GM19455 (cell line): ENCODE data around the gene LBX2.

Experiments
- ATAC-seq: cut with Tn5 transposase; IDR thresholded peaks from one replicate; pipeline ENCODE4 v1.9.1; 2021; ENCODE audit not compliant: unreplicated experiment

LBX2 gene

GRCh38 chr2:74458132-74458937, 41.1 kb downstream of the LBX2 start, which contains the start of gene WBP1:
Gene WBP1, plus strand, starts transcription at chr2:74458438. Its CDS starts 165 bp downstream, at chr2:74458603.
- peak; percentile 79 for ATAC-seq

GRCh38 chr2:74457549-74458131, 41.8 kb downstream of the LBX2 start:
- peak; percentile 36 for ATAC-seq

- no peak for ATAC-seq
These were observed 42.3 kb downstream of the LBX2 start for GRCh38 chr2:74457129-74457548.

- ATAC-seq: peak; percentile 38
These were observed 44.5 kb downstream of the LBX2 start, which contains the start of gene INO80B for GRCh38 chr2:74454654-74455511. Gene INO80B, plus strand, starts transcription at chr2:74455087. Its CDS starts 30 bp downstream, at chr2:74455117.

DNA sequence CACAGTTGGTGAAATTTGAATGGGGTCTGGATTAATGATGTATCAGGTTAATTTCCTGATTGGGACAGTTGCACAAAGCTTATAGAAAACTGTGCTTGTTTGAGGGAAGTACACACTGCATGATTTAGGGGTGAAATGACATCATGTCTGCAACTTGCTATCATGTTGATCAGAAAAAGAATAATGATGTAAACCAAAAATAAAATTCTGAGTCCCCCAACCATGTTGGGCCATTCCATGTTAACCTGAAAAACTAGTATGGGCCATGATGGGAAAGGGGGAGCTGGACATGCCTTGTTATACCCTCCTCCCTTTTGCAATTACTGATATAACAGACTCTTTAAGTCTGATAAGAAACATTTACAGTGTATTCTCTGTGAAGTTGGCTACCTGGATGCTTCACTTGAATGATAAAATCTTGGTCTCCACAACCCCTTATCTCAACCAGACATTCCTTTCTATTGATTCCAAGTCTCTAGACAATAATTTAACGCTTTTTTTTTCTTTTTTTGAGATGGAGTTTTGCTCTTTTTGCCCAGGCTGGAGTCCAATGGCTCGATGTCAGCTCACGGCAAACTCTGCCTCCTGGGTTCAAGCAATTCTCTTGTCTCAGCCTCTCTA, 48.7 kb downstream of the LBX2 start:
- ATAC-seq: no peak

DNA sequence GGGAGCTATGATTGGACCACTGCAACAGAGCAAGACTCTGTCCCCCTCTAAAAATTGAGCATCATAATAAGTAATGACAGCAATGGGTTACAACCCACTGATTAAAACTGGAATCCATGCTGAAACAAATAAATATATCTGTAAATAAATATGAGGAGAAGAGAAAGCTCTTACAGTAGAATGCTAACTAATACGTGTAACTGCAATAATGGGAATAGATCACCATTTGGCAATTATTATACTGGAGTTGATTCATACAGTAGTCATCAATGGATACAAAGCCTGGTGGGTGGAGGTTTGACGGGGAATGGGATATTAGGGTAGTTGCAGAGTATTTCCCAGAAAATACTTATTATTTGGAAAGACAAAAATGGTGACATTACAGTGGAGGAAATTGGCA, 50.6 kb downstream of the LBX2 start:
- no peak for ATAC-seq
